ENCODE data around the gene GATD1. TPM values are rescaled to one million over a fixed set of nuclear protein-coding genes. Genes with fewer than 3 reads are reported as not detected.

GATD1 gene
- total RNA-seq, 1 donor from 2014 or later = 60.8 TPM

- intact Hi-C loops (cut with micrococcal nuclease) = loop anchor here (5.0 to 10.0 kb wide), 2 partner anchors 38 to 115 kb away; partner anchors contain the start of gene IRF7
Measured at GRCh38 chr11:729492-730074, 47.7 kb downstream of the GATD1 start.

DNA sequence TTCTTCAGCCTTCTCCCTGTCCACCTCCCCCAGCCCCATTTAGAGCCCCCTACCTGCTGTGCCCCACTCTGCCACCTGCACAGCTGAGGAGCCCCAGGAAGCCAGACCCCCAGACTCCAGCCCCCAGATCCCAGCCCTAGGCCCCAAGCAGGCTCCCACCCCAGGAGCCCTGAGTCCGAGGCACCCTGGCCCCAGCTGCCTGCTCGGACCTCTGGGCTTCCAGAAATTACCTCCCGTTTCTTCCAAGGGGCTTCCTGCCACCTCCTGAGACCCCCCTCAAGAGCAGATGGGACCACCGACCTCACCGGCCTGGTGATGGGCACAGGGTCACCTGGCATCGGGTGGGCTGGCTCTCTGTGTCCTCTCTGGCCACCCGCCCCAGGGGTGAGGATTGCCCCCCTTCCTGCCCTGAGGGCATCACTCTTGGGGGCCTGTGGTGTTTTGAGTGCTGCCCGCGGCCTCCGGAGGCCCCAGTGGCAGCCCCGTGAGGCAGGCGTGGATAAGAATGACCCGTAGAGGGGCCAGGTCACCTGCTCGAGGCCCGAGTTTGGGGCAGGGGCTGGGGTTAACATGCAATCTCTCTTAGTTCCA lies 48.3 kb downstream of the GATD1 start:
- intact Hi-C loops (cut with micrococcal nuclease) = loop anchor here (5.0 to 10.0 kb wide), 2 partner anchors 38 to 114 kb away; partner anchors contain the start of gene IRF7

DNA sequence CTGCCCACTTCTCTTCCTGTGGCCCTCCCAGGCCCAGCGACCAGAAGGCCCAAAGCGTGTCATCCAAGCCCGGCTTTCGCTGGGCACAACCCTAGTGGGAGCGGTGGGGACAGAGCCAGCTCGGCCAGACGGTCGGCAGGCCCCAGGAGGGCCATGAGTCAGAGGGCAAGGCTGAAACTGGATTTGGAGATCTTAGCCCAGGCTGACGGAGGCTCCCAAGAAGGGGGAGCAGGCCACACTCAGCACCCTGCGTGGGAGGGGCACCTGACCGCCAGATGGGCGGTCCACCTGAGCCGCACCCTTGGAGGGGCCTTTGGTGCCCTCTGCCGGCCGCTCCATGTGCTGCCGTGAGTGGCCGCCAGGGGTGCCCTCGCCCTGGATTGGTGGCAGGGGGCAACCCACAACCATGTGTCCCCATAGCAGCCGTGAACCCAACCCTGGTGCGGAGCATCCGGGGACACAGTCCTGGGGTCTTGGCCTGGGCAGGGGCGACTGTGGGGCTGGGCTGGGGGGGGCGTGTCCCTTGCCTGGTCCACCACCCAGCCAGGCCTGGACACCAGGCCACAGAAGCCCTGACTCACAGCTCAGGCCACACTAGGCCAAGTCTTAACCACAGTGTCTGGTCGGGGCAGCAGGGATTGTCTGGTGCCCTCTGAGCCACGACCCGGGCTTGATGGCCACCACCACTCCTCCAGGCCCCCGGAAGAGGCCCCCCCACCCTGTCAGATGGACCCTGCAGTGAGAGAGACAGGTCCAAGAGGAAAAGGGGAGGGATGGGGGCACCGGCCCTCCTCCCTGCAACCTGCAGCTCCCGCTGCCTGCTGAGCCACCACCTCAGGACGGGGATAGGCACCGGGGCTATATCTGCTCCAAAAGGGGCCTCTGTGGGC lies 49.2 kb downstream of the GATD1 start:
- intact Hi-C loops (cut with micrococcal nuclease) = loop anchor here (2.0 to 10.0 kb wide), 3 partner anchors 39 to 167 kb away; partner anchors contain the start of genes IRF7, LMNTD2 and RASSF7

- intact Hi-C loops (cut with micrococcal nuclease) = loop anchor here (2.0 to 10.0 kb wide), 3 partner anchors 40 to 166 kb away; partner anchors contain the start of genes IRF7, LMNTD2 and RASSF7
Measured at GRCh38 chr11:727281-727701, 50.0 kb downstream of the GATD1 start.

DNA sequence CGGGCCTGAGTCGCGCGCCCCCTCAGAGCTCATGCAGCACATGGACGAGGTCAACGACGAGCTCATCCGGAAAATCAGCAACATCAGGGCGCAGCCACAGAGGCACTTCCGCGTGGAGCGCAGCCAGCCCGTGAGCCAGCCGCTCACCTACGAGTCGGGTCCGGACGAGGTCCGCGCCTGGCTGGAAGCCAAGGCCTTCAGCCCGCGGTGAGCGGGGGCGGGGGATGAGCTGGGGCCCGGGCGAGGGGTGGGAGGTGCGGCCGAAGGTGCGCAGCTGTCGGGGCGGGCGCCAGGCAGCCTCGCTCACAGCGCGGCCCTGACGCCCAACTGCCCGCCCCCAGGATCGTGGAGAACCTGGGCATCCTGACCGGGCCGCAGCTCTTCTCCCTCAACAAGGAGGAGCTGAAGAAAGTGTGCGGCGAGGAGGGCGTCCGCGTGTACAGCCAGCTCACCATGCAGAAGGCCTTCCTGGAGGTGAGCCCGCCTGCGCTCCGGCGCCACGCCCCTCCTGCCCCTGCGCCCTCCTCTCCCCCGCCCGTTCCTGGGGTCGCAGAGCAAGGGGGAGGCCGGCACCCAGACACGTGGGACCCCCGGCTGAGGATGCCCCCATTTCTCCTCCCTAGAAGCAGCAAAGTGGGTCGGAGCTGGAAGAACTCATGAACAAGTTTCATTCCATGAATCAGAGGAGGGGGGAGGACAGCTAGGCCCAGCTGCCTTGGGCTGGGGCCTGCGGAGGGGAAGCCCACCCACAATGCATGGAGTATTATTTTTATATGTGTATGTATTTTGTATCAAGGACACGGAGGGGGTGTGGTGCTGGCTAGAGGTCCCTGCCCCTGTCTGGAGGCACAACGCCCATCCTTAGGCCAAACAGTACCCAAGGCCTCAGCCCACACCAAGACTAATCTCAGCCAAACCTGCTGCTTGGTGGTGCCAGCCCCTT lies 50.7 kb downstream of the GATD1 start:
- intact Hi-C loops (cut with micrococcal nuclease) = loop anchor here (2.0 to 10.0 kb wide), 3 partner anchors 41 to 166 kb away; partner anchors contain the start of genes IRF7, LMNTD2 and RASSF7

GRCh38 chr11:725624-726202 lies 51.6 kb downstream of the GATD1 start:
- intact Hi-C loops (cut with micrococcal nuclease) = loop anchor here (2.0 to 10.0 kb wide), 3 partner anchors 42 to 165 kb away; partner anchors contain the start of genes IRF7, LMNTD2 and RASSF7

GRCh38 chr11:724778-725386 lies 52.4 kb downstream of the GATD1 start:
- intact Hi-C loops (cut with micrococcal nuclease) = loop anchor here (5.0 to 10.0 kb wide), 2 partner anchors 42 to 110 kb away; partner anchors contain the start of gene IRF7

- intact Hi-C loops (cut with micrococcal nuclease) = loop anchor here (10.0 kb wide), 1 partner anchor 109 kb away; the partner anchor contains the start of gene IRF7
Measured at GRCh38 chr11:724049-724777, 53.1 kb downstream of the GATD1 start.

- intact Hi-C loops (cut with micrococcal nuclease) = loop anchor here (1.0 to 10.0 kb wide), 4 partner anchors 27 to 168 kb away; partner anchors contain the start of gene IRF7
Measured at GRCh38 chr11:723120-723883, 54.0 kb downstream of the GATD1 start.

- intact Hi-C loops (cut with micrococcal nuclease) = loop anchor here (10.0 kb wide), 1 partner anchor 108 kb away; the partner anchor contains the start of gene IRF7
Measured at GRCh38 chr11:722346-722811, 54.9 kb downstream of the GATD1 start.

- intact Hi-C loops (cut with micrococcal nuclease) = loop anchor here (10.0 kb wide), 1 partner anchor 107 kb away; the partner anchor contains the start of gene IRF7
Measured at GRCh38 chr11:721741-722345, 55.4 kb downstream of the GATD1 start.

DNA sequence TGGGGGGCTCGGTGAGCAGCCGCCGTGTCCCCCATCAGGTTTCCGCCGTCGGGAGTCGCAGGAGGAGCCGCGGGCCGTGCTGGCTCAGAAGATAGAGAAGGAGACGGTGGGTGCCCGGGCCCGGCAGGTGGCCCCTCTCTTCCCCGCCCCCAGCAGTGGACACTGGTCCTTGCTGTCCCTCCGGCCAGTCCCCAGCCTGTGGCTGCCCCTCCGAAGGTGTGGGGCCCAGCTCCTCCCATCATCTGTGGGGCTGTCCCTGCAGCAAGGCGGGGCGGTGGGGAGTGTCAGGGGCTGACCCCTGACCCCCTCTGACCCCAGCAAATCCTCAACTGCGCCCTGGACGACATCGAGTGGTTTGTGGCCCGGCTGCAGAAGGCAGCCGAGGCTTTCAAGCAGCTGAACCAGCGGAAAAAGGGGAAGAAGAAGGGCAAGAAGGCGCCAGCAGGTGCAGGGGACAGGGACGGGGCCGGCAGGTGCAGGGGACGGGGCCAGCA lies 56.0 kb downstream of the GATD1 start:
- intact Hi-C loops (cut with micrococcal nuclease) = loop anchor here (10.0 kb wide), 1 partner anchor 106 kb away; the partner anchor contains the start of gene IRF7

GRCh38 chr11:720642-721246 lies 56.5 kb downstream of the GATD1 start:
- intact Hi-C loops (cut with micrococcal nuclease) = loop anchor here (10.0 kb wide), 1 partner anchor 106 kb away; the partner anchor contains the start of gene IRF7

GRCh38 chr11:720017-720641 lies 57.2 kb downstream of the GATD1 start:
- intact Hi-C loops (cut with micrococcal nuclease) = loop anchor here (10.0 kb wide), 1 partner anchor 105 kb away; the partner anchor contains the start of gene IRF7

GRCh38 chr11:719214-720016 lies 57.9 kb downstream of the GATD1 start:
- intact Hi-C loops (cut with micrococcal nuclease) = loop anchor here (10.0 kb wide), 1 partner anchor 105 kb away; the partner anchor contains the start of gene IRF7

All from T-helper 2 cell treated with Interferon-gamma antibody and Interleukin-4, amounts not matched to agents 100 ng/mL and 5 ng/mL, for 36 hours (primary cell).